GM12878 (cell line): ENCODE results near the gene GRIN2A. TPM values are rescaled to one million over a fixed set of nuclear protein-coding genes. Genes with fewer than 3 reads are reported as not detected.

Source experiments
- ATAC-seq: fragments of 200-7000 bp; cut with Tn5 transposase; 3 replicates; pipeline ENCODE4 v1.9.1; 2020; ENCODE audit warnings: mild to moderate bottlenecking, moderate library complexity
- BruUV-seq: library from RNA; stranded (reverse); fragments of 400-500 nt; replicated peaks from 2 replicates; lab custom pipeline; 2021; lab: Mats Ljungman, UMichigan
- CTCF ChIA-PET: fragments of 300-600 bp; sonication (Branson Sonifier 250); formaldehyde crosslinking; extraction: SDS; loops from one replicate; lab custom pipeline; 2021; ENCODE audit warnings: inconsistent platforms; lab: Yijun Ruan, JAX
- POLR2A ChIA-PET: fragments of 350-600 bp; formaldehyde crosslinking; extraction: SDS; loops from one replicate; lab custom pipeline; 2021; ENCODE audit warnings: inconsistent platforms; lab: Charles Lee
- RAD21 ChIA-PET: fragments of 300-600 bp; sonication (Branson Sonifier 250); formaldehyde crosslinking; loops from one replicate; lab custom pipeline; 2023; ENCODE audit warnings: antibody characterized with exemption; ENCODE audit not compliant: unreplicated experiment; lab: Charles Lee
- SMC1A ChIA-PET: fragments of 300-600 bp; sonication (Branson Sonifier 250); formaldehyde crosslinking; loops from one replicate; lab custom pipeline; 2023; ENCODE audit not compliant: unreplicated experiment, uncharacterized antibody; lab: Charles Lee
- DNase-seq: peaks from one replicate; pipeline ENCODE4 v3.0.0-alpha.2; 2011; ENCODE audit warnings: low read depth, low spot score
- FAIRE-seq: peaks from 3 replicates; lab custom pipeline; 2011; peaks lifted over from hg19 to GRCh38; lab: Jason Lieb, UNC
- H2AFZ ChIP-seq: 2 replicates; pipeline ENCODE4 v1.6.0; 2011; ENCODE audit warnings: low read depth, low read length, control low read depth; ENCODE audit not compliant: control insufficient read depth
- H3K27ac ChIP-seq: 2 replicates; pipeline ENCODE4 v1.5.1; 2011; ENCODE audit warnings: control low read depth; ENCODE audit not compliant: control insufficient read depth, insufficient read depth
- H3K27me3 ChIP-seq, 2 experiments: replicated peaks in 1 of 2; 2 replicates each; pipeline versions ENCODE4 v1.6.0 to v1.6.1; 2011; ENCODE audit warnings: low read length in 1 of 2; ENCODE audit not compliant: control insufficient read depth in 2 of 2, insufficient read depth in 2 of 2
- H3K36me3 ChIP-seq, 2 experiments: 2 replicates each; pipeline ENCODE4 v1.5.1; 2011; ENCODE audit warnings: low read length in 1 of 2; ENCODE audit not compliant: control insufficient read depth in 2 of 2, insufficient read depth in 2 of 2
- H3K4me1 ChIP-seq: 2 replicates; pipeline ENCODE4 v1.6.1; 2011; ENCODE audit warnings: mild to moderate bottlenecking, low read length, moderate library complexity, mixed read lengths; ENCODE audit not compliant: control insufficient read depth, insufficient read depth
- H3K4me2 ChIP-seq: 2 replicates; pipeline ENCODE4 v1.6.0; 2011; ENCODE audit warnings: control low read depth; ENCODE audit not compliant: control insufficient read depth, insufficient read depth
- H3K4me3 ChIP-seq: fragments of 200-600 bp; sonication (generic); 2 replicates; pipeline ENCODE4 v1.5.1; 2016
- H3K79me2 ChIP-seq: 2 replicates; pipeline ENCODE4 v1.6.0; 2011; ENCODE audit warnings: low read length; ENCODE audit not compliant: control insufficient read depth, insufficient read depth
- H3K9ac ChIP-seq: 2 replicates; pipeline ENCODE4 v1.8.0; 2011; ENCODE audit warnings: low read length, control low read depth, mixed read lengths; ENCODE audit not compliant: control insufficient read depth, insufficient read depth
- H3K9me3 ChIP-seq: replicated peaks from 3 replicates; pipeline ENCODE4 v1.5.1; 2011; ENCODE audit warnings: mild to moderate bottlenecking, low read length; ENCODE audit not compliant: control insufficient read depth, insufficient read depth
- H4K20me1 ChIP-seq: 2 replicates; pipeline ENCODE4 v1.6.0; 2011; ENCODE audit not compliant: control insufficient read depth, insufficient read depth
- PAX5 ChIP-seq: IDR thresholded peaks from 2 replicates; pipeline ENCODE4 v1.6.1; 2011; ENCODE audit warnings: low read depth, low read length, borderline replicate concordance
- RBBP5 ChIP-seq: fragments of 200-600 bp; sonication (generic); conservative IDR thresholded peaks from 2 replicates; pipeline ENCODE4 v1.6.1; 2016
- RFX5 ChIP-seq: IDR thresholded peaks from 2 replicates; pipeline ENCODE4 v1.6.1; 2011; ENCODE audit warnings: low read depth, low read length, improper control_type of control experiment
- SP1 ChIP-seq: IDR thresholded peaks from one replicate; pipeline ENCODE4 v1.6.1; 2011; ENCODE audit warnings: low read depth, low read length
- TARDBP ChIP-seq: IDR thresholded peaks from 2 replicates; pipeline ENCODE4 v1.6.1; 2016; ENCODE audit warnings: borderline replicate concordance
- ZNF24 ChIP-seq: fragments of 450-650 bp; IDR thresholded peaks from 2 replicates; pipeline ENCODE4 v1.6.1; 2017; ENCODE audit warnings: antibody characterized with exemption, mild to moderate bottlenecking
- ZNF622 ChIP-seq: fragments of 450-650 bp; IDR thresholded peaks from 2 replicates; pipeline ENCODE4 v1.6.1; 2017; ENCODE audit warnings: mild to moderate bottlenecking, inconsistent platforms
- WGBS: methylation state at CpG from one replicate; pipeline ENCODE4 v1.1.6; 2016; ENCODE audit warnings: low lambda C conversion rate; ENCODE audit not compliant: insufficient replicate concordance, insufficient coverage; ENCODE audit errors: missing lambda C conversion rate; 5-methylcytosine and 5-hydroxymethylcytosine counted together
- in situ Hi-C: fragments of 300-500 bp; cut with MboI; formaldehyde crosslinking; loops from 9 replicates; pipeline ENCODE4 v1.14.3; 2018; ENCODE audit warnings: mixed read lengths
- intact Hi-C: fragments of 100-400 bp; cut with micrococcal nuclease; formaldehyde crosslinking; loops from one replicate; pipeline ENCODE4 v1.14.2; 2022; ENCODE audit not compliant: unreplicated experiment
- polyA plus RNA-seq, 11 experiments: library from polyadenylated mRNA; depleted of rRNA in 4 of 11; unstranded in 6 of 11; stranded (reverse) in 5 of 11; fragments of >200 nt; fragmentation: Nextera tagmentation in 4 of 11; fragmentation: Illumina TruSeq in 1 of 11; extraction: Ambion mirVana in 4 of 11; extraction: Trizol in 1 of 11; gene quantifications; 1 replicate in 1 of 11; 2 replicates in 10 of 11; pipeline versions ENCODE4 v1.2.1 to v1.2.3, GENCODE V29; 2011 to 2016; ENCODE audit warnings: inconsistent platforms in 2 of 11, missing spikeins in 2 of 11, low read depth in 1 of 11
- total RNA-seq, 4 experiments: library from RNA; depleted of rRNA in 3 of 4; stranded (reverse); fragments of >200 nt in 3 of 4; fragmentation: Illumina TruSeq in 1 of 4; extraction: Trizol in 1 of 4; gene quantifications; 2 replicates each; pipeline versions ENCODE4 v1.2.1 to v1.2.3, GENCODE V29; 2013 to 2021
- TF ChIP-seq, protein P1 (sequence below): fragments of 450-650 bp; IDR thresholded peaks from 2 replicates; pipeline ENCODE4 v1.6.1; 2017; ENCODE audit warnings: antibody characterized with exemption, mild to moderate bottlenecking, moderate library complexity

The GRIN2A gene
- total and polyA plus RNA-seq, 10 of the 15 experiments (the other 5 are each of a cell fraction or from before 2014, with no cell fraction given), result 2.4 to 13.3 (median 7.3) TPM

DNA sequence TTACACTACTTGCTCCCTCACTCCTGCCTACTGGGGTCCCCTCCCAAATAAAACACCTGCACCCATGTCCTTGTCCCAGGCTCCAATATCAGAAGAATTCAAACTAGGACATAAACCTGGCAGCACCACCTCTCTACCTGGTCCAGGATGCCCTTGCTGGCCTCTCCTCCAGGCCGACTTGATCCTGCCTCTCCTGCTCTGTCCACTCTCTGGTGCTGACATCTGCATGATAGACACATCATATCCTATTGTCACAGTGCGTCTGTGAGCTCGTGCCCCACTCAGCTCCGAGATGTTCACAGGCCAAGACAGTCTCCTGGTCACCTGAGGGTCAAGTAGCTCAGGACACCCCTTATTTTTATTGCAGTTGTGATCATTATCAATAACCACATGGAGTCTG lies 31.5 kb upstream of the GRIN2A start:
- Histone ChIP-seq H3K4me3 (no peak overlapping the region), H3K79me2 (no peaks in the 10 kb centered on the region), H2AFZ (no peak overlapping the region), H3K27me3 (peaks cover 0 to 1% of the 10 kb centered on the region in 2 experiments; a peak in 1 of 4 replicates), H3K36me3 (no peaks in the 10 kb centered on the region), H3K4me1 (no peaks in the 10 kb centered on the region), H3K4me2 (no peak overlapping the region), H3K9ac (no peak overlapping the region), H3K9me3 (no peaks in the 10 kb centered on the region), H4K20me1 (no peaks in the 10 kb centered on the region), H3K27ac (no peak overlapping the region)
- WGBS, result 16% methylated on average over 4 of the region's 4 CpGs
- ChIA-PET POLR2A (no interaction called here), SMC1A (interaction anchor here (1.2 to 1.4 kb wide), 2 partner anchors 12 to 31 kb away, joined by 3 read pairs; no protein-coding TSS in a partner anchor), CTCF (no interaction called here), RAD21 (interaction anchor here (1.0 kb wide), 1 partner anchor 11 kb away, joined by 3 read pairs; no protein-coding TSS in a partner anchor)
- ATAC-seq (no peak), FAIRE-seq (no peak), DNase-seq (no peak)
- intact Hi-C loops, result no loop called here
- in situ Hi-C loops, result no loop called here
- BruUV-seq, result no TSS peak
- TF ChIP-seq ZNF24 (no peak), SP1 (no peak)
- TF ChIP-seq, protein P1, sequence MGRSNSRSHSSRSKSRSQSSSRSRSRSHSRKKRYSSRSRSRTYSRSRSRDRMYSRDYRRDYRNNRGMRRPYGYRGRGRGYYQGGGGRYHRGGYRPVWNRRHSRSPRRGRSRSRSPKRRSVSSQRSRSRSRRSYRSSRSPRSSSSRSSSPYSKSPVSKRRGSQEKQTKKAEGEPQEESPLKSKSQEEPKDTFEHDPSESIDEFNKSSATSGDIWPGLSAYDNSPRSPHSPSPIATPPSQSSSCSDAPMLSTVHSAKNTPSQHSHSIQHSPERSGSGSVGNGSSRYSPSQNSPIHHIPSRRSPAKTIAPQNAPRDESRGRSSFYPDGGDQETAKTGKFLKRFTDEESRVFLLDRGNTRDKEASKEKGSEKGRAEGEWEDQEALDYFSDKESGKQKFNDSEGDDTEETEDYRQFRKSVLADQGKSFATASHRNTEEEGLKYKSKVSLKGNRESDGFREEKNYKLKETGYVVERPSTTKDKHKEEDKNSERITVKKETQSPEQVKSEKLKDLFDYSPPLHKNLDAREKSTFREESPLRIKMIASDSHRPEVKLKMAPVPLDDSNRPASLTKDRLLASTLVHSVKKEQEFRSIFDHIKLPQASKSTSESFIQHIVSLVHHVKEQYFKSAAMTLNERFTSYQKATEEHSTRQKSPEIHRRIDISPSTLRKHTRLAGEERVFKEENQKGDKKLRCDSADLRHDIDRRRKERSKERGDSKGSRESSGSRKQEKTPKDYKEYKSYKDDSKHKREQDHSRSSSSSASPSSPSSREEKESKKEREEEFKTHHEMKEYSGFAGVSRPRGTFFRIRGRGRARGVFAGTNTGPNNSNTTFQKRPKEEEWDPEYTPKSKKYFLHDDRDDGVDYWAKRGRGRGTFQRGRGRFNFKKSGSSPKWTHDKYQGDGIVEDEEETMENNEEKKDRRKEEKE, result no peak

DNA sequence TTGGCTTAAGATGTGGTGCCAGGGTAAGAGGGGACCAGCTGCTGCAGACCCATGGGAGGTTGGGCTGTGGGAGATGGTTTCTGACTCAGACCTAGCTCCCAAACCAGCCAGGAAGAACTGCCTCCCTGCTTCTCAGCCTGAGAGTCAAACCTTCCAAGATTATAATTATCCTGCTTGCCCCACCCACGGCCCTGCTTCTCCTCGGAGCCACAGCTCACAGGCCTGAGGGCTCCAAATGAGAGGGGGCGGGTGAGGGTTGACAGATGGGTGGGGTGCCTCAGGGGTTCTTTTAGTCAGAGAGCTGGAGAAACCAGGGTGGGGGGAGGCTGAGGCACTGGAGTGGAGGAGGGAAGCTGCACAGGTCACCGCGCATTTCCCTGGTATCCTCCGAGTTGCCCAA lies 28.7 kb upstream of the GRIN2A start:
- no TSS peak for BruUV-seq
- ChIA-PET POLR2A (no interaction called here), RAD21 (interaction anchor here (0.7 kb wide), 1 partner anchor 55 kb away, joined by 3 read pairs; no protein-coding TSS in a partner anchor), CTCF (interaction anchor here (1.4 kb wide), 1 partner anchor 304 kb away, joined by 4 read pairs; no protein-coding TSS in a partner anchor), SMC1A (no interaction called here)
- intact Hi-C loops (no loop called here), in situ Hi-C loops (no loop called here)
- Histone ChIP-seq H2AFZ (no peak overlapping the region), H3K27ac (no peak overlapping the region), H3K4me1 (peaks cover 6% of the 10 kb centered on the region), H3K27me3 (peaks cover 0 to 1% of the 10 kb centered on the region in 2 experiments; a peak in 1 of 4 replicates), H4K20me1 (no peaks in the 10 kb centered on the region), H3K36me3 (no peaks in the 10 kb centered on the region), H3K9me3 (no peaks in the 10 kb centered on the region), H3K4me3 (no peak overlapping the region), H3K9ac (no peak overlapping the region), H3K79me2 (no peaks in the 10 kb centered on the region), H3K4me2 (no peak overlapping the region)
- ATAC-seq, result no peak
- DNase-seq, result no peak
- WGBS, result 12% methylated on average over 6 of the region's 6 CpGs
- no peak for FAIRE-seq
- TF ChIP-seq TARDBP (no peak), ZNF622 (no peak), RBBP5 (no peak), RFX5 (no peak), PAX5 (no peak)
- TF ChIP-seq, protein P1, result no peak
